ENCODE measurements around the gene BTRC.
"Not testable (repeated sequence)": the region's sequence is repeated elsewhere in the genome, so short reads cannot be mapped to it uniquely, and the experiment has no call there.

BTRC gene

GRCh38 chr10:101329341-101330032 is 24.5 kb upstream of the BTRC start:
- Histone ChIP-seq H3K27ac (peak overlapping the region; percentile 71), H3K9me3 (ENCODE audit: severe bottlenecking) (peaks cover 18% of the 10 kb centered on the region), H3K4me3 (ENCODE audit: low read depth, low read length) (no peak overlapping the region; the same call in 1 of the 2 replicates), H3K27me3 (ENCODE audit: insufficient read depth, low read depth, severe bottlenecking) (no peaks in the 10 kb centered on the region), H3K36me3 (no peaks in the 10 kb centered on the region)
- peak; percentile 90 for DNase-seq
- TF ChIP-seq CTCF (IDR thresholded peaks at IDR 0.05; ENCODE audit: low read depth, low read length), result no peak

GRCh38 chr10:101330231-101330630 is 23.7 kb upstream of the BTRC start:
- peaks cover 18% of the 10 kb centered on the region for H3K9me3 ChIP-seq (ENCODE audit: severe bottlenecking)
- H3K27ac ChIP-seq, result peak overlapping the region; percentile 71
- no peaks in the 10 kb centered on the region for H3K27me3 ChIP-seq (ENCODE audit: insufficient read depth, low read depth, severe bottlenecking)
- H3K36me3 ChIP-seq, result no peaks in the 10 kb centered on the region
- no peak for TF ChIP-seq CTCF (IDR thresholded peaks at IDR 0.05; ENCODE audit: low read depth, low read length)
- DNase-seq, result no peak
- H3K4me3 ChIP-seq (ENCODE audit: low read depth, low read length), result no peak overlapping the region

- no peak for TF ChIP-seq CTCF (IDR thresholded peaks at IDR 0.05; ENCODE audit: low read depth, low read length)
- peak overlapping the region; percentile 25 for H3K27ac ChIP-seq
- no peak for DNase-seq
- no peaks in the 10 kb centered on the region for H3K27me3 ChIP-seq (ENCODE audit: insufficient read depth, low read depth, severe bottlenecking)
- H3K4me3 ChIP-seq (ENCODE audit: low read depth, low read length), result no peak overlapping the region
- H3K9me3 ChIP-seq (ENCODE audit: severe bottlenecking), result peaks cover 18% of the 10 kb centered on the region
- H3K36me3 ChIP-seq, result no peaks in the 10 kb centered on the region
Measured at GRCh38 chr10:101330631-101331225, 23.2 kb upstream of the BTRC start.

- Histone ChIP-seq H3K27me3 (ENCODE audit: insufficient read depth, low read depth, severe bottlenecking) (no peaks in the 10 kb centered on the region), H3K4me3 (ENCODE audit: low read depth, low read length) (no peak overlapping the region), H3K27ac (no peak overlapping the region), H3K36me3 (no peaks in the 10 kb centered on the region), H3K9me3 (ENCODE audit: severe bottlenecking) (peaks cover 12% of the 10 kb centered on the region)
- no peak for DNase-seq
- no peak for TF ChIP-seq CTCF (IDR thresholded peaks at IDR 0.05; ENCODE audit: low read depth, low read length)
Measured at GRCh38 chr10:101331956-101332355, 22.0 kb upstream of the BTRC start.

GRCh38 chr10:101334259-101334658 is 19.7 kb upstream of the BTRC start:
- H3K27me3 ChIP-seq (ENCODE audit: insufficient read depth, low read depth, severe bottlenecking); DNase-seq; H3K27ac ChIP-seq; H3K4me3 ChIP-seq (ENCODE audit: low read depth, low read length); H3K36me3 ChIP-seq; H3K9me3 ChIP-seq (ENCODE audit: severe bottlenecking): not testable (repeated sequence)

GRCh38 chr10:101336382-101336781 is 17.6 kb upstream of the BTRC start:
- Histone ChIP-seq H3K4me3 (ENCODE audit: low read depth, low read length) (no peak overlapping the region), H3K36me3 (no peaks in the 10 kb centered on the region), H3K27ac (no peak overlapping the region), H3K27me3 (ENCODE audit: insufficient read depth, low read depth, severe bottlenecking) (no peaks in the 10 kb centered on the region), H3K9me3 (ENCODE audit: severe bottlenecking) (no peaks in the 10 kb centered on the region)
- no peak for TF ChIP-seq CTCF (IDR thresholded peaks at IDR 0.05; ENCODE audit: low read depth, low read length)
- DNase-seq, result no peak

Measured in WERI-Rb-1 (cell line).